ENCODE measurements around the gene FBXO10.

FBXO10 gene

DNA sequence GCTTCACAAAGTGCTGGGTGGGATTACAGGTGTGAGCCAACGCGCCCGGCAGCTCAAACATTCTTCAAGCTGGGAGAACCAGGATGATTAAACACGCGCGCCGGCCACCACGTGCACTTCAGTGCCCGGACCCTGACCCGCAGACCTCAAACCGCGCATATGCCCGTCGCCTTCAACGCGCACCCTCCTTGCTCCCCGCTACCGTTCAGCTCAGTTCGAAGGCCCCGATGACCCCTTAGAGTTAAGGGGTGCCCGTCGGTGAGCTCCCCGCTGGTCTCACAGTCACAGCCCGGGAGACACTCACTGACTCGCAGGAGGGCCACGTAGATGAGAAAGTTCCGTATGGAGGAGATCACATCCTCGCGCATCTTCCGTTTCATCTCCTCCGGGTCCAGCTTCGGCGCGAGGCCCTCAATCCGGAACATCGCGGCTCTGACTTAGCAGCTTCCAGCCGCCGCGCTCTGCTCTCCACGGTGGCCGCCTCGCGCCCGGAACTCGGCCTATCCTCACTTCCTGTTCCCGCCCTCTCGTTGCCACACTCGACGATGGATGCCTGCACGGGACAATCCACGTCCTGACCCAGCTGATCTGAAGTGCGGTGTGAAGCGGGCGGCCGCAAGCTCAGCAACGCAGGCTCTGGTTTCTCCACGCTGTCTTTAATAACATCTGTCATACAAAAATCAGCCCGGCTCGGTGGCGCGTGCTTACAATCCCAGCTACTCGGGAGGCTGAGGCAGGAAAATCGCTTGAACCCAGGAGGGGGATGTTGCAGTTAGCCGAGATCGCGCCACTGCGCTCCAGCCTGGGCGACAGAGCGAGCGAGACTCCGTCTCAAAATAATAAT is 16.1 kb upstream of the FBXO10 start, which contains the start of gene TOMM5:
Gene TOMM5 (minus strand): TSS at position 490 of the 844 bp plus-strand sequence. CDS start 65 bp downstream, at position 425.
- peak; percentile 89 to 90 for DNase-seq

DNA sequence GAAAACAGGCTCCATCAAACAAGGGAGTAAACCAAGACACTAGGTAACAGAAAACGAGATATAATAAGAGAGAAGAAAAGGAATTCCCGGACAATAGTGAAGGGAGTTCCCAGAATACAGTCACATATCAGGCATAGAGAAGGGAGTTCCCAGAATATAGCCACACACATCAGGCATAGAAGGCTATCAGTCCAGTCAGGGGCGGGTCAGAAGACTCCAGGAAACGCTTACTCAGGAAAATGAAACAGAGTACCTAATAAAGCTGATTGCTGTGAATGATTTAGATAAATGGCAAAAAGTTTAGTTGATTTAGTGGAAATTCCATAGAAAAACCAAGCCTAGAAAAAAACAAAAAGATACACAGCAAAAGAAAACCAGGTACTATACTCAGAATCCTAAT is 11.3 kb upstream of the FBXO10 start:
- DNase-seq, result no peak

DNA sequence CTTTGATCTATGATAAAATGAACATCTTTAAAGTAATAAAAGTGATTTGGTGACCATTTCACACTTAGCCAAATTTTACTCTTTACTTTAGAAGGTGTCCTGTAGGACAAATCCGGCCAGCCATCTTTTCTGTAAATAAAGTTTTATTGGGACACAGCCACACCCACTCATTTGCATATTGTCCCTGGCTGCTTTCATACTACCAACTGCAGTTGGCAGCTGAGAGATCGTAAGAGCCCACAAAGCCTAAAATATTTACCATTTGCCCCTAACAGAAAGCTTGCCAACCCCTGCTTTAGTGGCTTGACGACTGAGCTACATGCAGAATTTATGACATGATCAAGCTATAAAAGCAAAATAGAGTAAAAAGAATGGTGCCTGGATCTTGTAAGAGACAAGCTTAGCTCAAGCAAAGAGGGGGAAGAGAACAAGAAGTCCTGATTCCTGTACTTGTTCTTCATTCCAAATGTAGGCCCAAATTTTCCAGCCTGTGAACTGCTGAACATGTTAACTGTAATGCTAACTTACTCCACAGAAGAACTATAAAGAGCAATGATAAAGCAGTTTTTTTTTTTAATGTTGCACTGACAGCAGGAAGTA is 7.4 kb upstream of the FBXO10 start:
- DNase-seq, result no peak

DNA sequence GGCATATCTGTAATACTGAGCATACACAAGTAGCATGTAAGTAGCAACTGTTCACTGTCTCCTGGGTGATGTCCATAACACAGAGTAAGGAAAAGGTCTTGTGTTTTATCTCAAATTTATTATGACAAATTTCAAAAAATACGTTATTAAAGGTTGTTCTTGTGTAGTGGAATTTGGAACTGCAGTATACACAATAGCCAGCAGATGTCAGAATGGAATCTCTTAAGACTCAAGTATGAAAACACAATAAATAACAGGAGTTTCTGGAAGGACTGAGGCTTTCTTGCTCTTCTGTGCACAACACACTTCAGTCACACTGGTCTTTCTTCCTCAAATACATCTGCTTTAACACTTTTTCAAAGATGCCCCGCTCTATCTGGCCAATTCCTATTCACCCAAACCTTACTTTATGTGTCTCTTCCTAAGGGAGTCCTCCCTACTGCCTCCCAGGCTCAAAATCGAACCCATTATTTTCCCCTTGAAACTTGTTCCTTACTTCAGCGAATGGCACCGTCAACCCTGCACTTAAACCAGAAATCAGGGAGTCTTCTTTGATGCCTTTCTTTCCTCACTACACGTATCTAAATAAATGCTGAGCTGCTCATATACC is 6.5 kb upstream of the FBXO10 start:
- DNase-seq, result peak in 1 of 2 experiments; percentile 14

DNA sequence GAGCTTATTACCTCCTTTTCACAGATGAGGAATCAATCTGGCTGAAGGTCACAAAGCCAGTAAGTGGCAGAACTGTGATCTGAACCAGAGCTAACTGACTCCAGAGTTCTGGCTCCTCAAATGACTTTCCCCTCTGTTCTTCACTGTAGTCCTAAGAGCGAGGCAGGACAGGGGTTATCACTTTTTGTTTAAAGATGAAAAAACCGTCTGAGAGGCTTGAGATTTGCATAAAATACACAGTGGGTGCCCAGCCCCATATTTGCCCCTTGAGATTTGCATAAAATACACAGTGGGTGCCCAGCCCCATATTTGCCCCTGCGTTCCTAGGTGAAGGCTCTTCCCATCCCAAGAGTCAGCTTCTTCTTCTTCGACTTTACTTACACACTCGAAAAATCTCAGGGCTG is 667 bp downstream of the FBXO10 start:
- DNase-seq, result no peak

DNA sequence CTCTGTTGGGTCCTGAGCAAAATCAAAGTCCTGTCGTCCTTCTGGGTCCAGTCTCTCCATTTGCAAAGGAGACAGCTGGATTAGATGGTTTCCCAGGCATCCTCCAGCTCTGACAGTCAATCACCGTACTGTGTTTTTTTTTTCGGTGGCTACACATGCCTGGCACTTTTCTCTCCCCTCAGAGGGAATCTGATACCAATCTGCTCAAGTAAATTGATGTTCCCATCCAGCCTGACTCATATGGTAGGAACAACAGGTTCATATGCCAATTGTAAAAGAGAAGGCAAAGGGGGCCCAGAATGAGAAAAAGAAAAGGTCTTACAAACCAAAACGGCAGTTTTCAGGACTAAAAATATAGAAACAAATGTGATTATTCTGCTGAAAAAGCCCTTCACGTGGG is 1.2 kb downstream of the FBXO10 start:
- DNase-seq, result no peak

DNA sequence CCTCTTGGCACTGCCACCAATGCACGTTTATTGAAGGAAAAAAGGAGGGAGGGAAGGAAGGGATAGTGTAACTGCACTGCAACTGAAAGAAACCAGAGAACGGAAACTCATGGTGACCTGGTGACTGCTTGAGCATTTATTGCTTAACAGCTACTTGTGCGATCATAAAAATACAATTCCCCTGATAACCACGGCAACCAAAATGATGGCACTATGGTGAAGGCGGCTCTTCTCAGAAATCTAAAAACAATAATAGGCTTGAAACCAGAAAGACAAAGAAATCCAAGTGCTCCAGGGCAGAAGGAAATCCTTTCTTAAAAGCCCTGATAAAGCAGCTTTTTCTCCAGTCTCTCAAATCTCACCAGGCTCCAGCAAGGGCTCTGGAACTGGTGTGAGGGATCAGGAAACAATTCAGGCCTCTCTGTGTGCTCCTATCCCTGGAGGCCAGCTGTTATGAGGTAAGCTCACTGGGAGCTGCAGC is 1.9 kb downstream of the FBXO10 start:
- DNase-seq, result no peak

DNA sequence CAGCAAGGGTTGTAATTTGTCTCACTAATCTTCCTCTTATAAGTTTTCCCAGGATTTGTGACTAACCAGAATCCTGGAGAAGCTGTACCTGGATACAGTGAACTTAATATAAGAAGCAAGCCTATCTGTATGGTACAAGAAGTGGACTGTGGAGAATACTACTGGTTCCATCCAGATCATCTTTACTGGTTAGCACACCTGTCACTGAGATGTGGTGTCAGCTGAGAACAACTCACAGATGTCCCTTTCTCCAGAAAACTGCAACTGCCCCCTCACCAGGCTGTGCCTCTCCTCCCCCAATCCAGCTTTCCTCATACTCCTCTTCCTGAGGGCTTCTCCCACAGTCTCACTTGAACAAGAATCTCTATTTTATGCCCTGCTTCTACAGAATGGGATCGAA is 4.9 kb downstream of the FBXO10 start:
- DNase-seq, result no peak

DNA sequence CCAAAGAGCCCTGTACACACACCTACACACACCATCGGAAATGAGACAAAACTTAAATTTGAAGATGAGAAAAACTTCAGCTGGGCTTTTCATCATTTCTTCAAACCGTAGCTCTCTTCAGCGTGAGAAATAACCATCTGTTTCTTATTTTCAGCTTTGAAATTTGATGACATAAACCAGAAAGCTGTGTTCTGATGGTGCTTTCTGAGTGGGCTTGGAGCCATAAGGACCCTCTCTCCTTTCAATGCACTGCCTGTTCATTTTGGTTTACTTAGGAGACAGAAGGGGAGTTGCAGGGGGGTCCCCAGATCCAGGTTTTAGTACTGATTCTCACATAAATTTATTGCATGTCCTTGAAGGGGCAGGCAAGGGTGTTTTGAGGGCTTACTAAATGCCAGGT is 9.5 kb downstream of the FBXO10 start:
- DNase-seq, result no peak

DNA sequence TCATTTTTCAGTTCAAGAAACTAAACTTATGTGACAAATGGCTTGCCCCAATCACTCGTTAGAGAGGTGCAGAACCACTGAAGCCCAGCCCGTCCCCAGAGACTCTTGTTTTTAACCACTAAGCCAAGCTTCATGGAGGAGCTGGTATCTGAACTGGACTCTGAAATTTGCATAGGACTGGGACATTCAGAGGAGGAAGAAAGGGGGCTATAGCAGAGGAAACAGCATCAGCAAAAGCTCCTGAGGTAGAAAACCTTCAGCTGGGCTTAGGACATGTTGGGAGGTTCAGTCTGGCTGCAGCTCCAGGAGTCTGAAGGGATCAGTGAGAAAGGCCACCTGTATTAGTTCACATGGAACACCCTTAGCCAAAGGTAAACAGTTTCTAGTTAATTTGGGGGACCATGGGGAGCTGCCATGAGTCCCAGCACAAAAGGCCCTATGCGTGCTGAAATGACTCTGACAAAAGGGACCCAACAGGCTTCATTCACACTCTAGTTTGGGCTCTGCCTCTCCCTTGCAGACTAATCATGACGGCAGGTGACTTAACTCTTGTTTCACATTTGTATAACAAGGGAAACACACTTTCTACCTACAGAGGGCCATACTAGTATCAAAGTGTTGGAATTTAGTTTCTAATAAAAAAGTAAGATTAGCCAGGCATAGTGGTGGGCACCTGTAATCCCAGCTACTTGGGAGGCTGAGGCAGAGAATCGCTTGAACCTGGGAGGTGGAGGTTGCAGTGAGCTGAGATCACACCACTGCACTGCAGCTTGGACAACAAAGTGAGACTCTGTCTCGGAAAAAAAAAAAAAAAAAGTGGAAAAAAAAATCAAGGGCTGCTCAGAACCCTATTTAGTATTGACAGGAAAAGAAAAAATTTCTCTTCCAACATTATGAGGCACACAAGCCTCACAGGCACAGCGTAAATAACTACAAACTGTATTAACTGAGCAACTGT is 10.2 kb downstream of the FBXO10 start:
- no peak for DNase-seq

DNA sequence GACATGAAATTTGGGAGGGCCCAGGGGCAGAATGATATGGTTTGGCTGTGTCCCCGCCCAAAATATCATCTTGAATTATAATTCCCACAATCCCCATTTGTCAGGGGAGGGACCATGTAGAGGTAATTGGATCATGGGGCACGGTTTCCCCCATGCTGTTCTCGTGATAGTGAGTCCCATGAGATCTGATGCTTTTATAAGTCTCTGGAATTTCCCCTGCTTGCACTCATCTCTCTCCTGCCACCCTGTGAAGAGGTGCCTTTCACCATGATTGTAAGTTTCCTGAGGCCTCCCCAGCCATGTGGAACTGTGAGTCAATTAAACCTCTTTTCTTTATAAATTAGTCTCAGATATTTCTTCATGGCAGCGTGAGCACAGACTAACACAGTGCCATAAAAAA is 11.3 kb downstream of the FBXO10 start:
- no peak for DNase-seq

DNA sequence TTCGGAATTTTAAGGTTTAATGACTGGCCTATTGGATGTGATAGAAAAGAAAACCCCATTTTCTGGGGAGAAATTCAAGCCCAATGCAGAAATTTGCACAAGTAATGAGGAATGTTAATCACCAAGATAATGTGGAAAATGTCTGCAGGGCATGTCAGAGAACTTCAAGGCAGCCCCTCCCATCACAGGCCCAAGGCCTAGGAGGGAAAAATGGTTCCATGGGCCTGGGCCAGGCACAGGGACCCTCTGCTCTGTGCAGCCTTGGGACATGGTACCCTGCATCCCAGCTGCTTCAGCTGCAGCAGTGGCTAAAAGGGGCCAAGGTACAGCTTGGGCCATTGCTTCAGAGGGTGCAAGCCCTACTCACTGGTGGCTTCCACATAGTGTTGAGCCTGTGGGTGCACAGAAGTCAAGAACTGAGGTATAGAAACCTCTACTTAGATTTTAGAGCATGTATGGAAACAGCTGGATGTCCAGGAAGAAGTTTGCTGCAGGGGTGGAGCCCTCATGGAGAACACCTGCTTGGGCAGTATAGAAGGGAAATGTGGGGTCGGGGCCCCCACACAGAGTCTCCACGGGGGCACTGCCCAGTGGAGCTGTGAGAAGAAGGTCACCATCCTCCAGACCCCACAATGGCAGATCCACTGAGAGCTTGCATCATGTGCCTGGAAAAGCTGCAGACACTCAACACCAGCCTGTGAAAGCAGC is 12.2 kb downstream of the FBXO10 start:
- DNase-seq, result no peak

DNA sequence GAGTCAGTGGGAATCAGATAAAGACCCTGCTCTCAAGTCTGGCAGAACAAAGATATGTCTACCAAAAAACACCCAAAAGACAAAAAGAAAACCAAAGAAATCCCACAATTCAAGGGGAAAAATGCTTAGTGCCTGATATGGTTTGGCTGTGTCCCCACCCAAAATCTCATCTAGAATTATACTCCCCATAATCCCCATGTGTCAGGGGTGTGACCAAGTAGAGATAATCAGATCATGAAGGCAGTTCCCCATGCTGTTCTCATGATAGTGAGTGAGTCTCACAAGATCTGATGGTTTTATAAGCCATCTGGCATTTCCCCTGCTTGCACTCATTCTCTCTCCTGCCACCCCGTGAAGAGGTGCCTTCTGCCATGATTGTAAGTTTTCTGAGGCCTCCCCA is 13.4 kb downstream of the FBXO10 start:
- DNase-seq, result no peak

DNA sequence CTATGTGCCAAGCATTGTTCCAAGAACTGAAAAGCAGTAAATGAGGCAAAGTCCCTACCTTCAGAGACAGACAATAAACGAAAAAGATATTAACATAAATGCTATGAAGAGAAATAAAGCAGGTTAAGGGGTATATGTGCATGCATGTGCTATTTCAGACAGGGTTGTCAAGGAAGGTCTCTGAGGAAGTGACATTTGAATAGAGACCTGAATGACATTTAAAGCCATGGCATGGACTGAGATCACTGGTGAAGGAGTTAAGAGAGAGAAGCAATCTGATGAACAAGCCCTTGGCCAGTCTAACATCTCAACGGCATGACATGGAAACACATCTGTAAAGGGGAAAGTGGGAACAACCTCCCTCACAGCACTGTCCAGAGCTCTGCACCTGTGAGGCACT is 14.5 kb downstream of the FBXO10 start:
- no peak for DNase-seq

DNA sequence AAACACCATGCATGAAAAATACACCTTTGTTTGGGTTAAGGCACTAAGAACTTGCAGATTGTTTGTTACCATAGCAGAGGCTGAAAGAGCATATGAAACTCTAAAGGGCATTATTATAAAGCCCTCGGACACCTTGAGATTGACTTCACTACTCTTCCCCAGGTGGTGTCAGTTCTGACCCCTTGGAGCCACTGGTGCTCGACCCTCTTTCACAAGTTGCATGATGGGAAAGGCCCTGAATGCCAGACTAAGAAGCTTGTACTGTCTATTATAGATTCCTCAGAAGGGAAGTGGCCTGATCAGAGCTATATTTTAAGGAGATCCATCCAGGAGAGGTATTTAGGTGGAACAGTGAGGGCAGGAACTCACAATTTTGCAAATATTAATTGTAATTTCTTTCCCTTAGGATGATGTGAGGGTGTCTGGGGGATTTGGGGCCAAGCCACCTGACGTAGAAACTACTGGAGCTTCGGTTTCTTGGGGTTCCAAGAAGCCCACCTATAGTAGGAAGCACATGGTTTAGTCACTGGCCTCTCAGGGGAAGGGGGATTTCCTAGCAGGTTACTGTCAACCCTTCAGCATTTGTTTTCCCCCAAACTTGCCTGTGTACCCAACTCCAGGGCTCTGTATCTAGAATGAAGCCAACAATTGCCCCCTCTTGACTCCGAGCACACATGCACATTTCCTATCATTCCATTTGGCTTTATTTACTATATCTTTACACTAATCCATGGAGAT is 16.2 kb downstream of the FBXO10 start:
- DNase-seq, result no peak

DNA sequence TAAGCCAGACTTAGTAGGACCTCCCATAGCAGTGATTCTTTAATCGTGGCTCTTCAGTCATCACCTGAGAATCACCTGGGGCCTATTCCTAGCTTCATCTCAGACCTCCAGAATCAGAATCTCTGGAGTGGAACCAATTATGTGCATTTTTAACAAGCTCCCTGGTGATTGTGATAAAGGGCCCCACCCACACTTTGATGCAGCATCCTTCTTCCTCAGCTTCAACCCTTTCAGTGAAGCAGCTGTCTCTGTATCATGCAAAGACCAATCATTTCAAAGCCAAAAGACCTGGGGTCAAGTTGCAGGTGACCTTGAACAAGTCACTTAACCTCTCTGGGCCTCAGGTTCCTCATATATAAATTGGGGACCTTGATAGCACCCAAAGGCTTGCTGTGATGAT is 17.1 kb downstream of the FBXO10 start:
- no peak for DNase-seq

DNA sequence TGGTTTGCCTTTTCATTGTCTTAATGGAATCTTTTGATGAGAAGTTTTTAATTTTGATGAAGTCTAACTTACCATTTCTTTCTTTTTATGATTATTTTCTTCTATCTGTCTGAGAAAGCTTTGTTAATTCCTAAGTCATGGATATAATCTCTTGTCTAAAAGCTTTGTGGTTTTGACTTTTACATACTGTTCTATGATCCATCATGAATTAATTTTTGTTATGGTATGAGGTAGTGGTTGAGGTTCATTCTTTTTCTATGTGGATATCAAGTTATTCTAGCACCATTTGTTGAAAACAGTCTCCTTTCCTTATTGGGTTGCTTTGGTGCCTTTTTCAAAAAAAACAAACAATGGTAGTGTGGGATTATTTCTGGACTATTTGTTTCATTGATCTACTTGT is 20.4 kb downstream of the FBXO10 start:
- DNase-seq, result no peak

DNA sequence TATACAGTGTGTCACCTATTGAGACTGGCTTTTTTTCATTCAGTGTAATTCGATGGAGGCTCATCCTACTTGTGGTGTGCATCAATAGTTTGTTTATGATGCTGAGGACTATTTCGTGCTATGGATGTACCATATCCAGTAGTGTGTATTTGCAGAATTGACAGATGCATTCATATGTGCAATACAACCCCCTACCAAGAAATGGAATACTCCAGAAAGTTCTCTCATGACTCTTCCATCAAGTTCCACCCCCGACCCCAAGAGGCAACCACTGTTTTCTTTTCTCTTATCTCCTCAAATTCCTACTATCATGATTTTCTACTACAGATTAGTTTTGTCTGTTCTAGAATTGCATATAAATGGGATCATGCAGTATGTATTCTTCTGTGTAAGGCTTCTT is 21.9 kb downstream of the FBXO10 start:
- DNase-seq, result no peak

DNA sequence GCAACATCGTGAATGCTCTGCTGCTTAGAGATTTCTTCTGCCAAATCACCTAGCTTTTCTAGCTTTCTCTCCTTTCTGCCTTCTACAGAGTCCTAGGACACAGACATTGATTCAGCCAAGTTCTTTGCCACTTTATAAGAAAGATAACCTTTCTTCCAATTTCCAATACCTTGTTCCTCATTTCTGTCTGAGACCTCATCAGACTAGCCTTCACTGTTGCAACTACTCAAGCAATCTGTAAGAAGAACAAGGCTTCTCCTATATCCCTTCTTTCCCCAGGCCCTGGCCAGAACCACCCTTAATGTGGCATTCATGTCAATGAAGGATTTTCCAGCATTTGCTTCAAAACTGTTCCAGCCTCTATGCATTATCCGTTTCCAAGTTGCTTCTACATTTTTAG is 24.3 kb downstream of the FBXO10 start:
- DNase-seq, result no peak

DNA sequence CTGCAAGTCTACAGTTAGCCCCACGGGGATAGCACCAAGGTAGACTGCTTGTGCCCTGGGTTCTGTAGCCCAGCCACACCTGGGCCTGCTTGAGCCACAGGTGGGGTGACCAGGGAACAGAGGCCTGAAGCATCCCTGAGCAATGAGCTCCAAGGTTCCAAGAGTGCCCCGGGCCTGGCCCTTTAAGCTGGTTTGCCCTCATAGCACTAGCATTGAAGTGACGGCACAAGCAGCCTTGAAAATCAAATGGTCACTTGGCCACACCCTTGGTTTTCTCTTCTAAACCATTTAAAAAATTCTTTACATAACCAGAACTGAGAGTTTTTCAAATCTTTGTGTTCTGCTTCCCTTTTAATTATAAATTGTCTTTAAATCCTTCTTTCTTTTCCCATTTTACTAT is 24.7 kb downstream of the FBXO10 start:
- DNase-seq, result no peak

DNA sequence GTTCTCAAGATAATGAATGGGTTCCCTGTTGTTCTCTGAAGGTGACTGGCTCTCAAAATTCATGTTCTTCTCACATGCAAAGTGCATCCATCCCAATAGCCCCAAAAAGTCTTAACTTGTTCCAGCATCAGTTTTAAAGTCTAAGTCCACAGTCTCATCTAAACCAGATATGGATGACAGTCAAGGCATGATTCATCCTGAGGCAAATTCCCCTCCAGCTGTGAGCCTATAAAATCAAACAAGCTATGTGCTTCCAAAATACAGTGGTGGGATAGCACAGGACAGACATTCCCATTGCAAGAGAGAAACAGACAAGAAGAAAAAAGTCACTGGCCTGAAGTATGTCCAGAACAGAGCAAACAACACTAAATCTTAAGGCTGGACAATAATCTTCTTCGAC is 25.4 kb downstream of the FBXO10 start:
- DNase-seq, result no peak
